Measurements from ENCODE around the gene FIBCD1.

The FIBCD1 gene

DNA sequence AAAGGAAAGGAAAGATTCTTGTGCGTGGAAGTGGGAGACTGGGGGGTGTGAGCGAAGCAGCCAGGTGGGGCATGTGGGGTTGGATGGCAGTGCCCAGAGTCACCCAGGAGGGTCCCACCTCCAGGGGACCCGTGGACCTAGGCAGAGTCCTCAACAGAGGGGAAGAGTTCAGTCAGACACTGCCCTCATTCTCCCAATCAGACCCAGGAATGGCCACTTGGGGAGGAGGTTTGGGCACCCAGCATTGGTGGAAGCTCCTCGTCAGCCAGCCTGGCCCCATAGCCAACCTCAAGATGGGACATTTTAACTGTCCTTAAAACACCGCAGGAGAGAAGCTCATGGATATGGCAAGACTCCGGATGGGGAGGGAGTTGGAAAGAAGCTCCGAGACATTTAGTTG lies 48.0 kb upstream of the FIBCD1 start:
- Histone ChIP-seq H2AFZ (ENCODE audit: low read length) (no peak overlapping the region), H2BK15ac (ENCODE audit: low read length) (no peak overlapping the region), H3K4ac (ENCODE audit: low read length) (no peak overlapping the region), H3K79me1 (ENCODE audit: low read depth, low read length) (no peaks in the 10 kb centered on the region), H3K14ac (ENCODE audit: low read length) (no peak overlapping the region), H3K36me3 (replicated peaks in 1 of 2; ENCODE audit: control insufficient read depth in 2 of 2, insufficient read depth in 2 of 2, low read length in 2 of 2) (no peaks in the 10 kb centered on the region), H2BK12ac (ENCODE audit: low read length) (no peak overlapping the region), H3K27me3 (ENCODE audit: control insufficient read depth in 3 of 3, insufficient read depth in 3 of 3, low read depth in 1 of 3, low read length in 3 of 3) (no peaks in the 10 kb centered on the region), H3K18ac (ENCODE audit: low read length) (no peak overlapping the region), H4K8ac (ENCODE audit: low read depth, low read length) (no peak overlapping the region), H3K4me1 (ENCODE audit: control insufficient read depth in 2 of 2, insufficient read depth in 1 of 2, low read depth in 1 of 2, low read length in 2 of 2) (peaks cover 10 to 51% of the 10 kb centered on the region in 2 donors), H2BK5ac (ENCODE audit: low read length) (no peak overlapping the region), H3K27ac (replicated peaks; ENCODE audit: low read length) (no peak overlapping the region), H3K4me2 (ENCODE audit: insufficient read depth, low read length, poor library complexity, severe bottlenecking) (no peak overlapping the region), H3K9ac (ENCODE audit: low read depth, low read length, poor library complexity) (no peak overlapping the region), H3K9me3 (replicated peaks in 1 of 2; ENCODE audit: control insufficient read depth in 2 of 2, insufficient read depth in 1 of 2, low read depth in 1 of 2, low read length in 2 of 2) (peaks cover 0 to 2% of the 10 kb centered on the region in 2 donors), H2AK5ac (ENCODE audit: low read depth, low read length) (no peak overlapping the region), H2BK120ac (ENCODE audit: low read depth, low read length) (peak overlapping the region; percentile 49), H3K4me3 (ENCODE audit: low read length in 2 of 2) (no peak overlapping the region), H3K23ac (ENCODE audit: low read depth, low read length, poor library complexity) (peak overlapping the region; percentile 76), H4K91ac (ENCODE audit: low read depth, low read length, poor library complexity) (no peak overlapping the region)
- DNase-seq (ENCODE audit: low spot score): no peak
- no CpG with 5 or more reads among the region's 7 CpGs for WGBS, 2 donors (ENCODE audit: extremely low coverage in 2 of 2, insufficient read length in 2 of 2, insufficient replicate concordance in 1 of 2)

- no peak overlapping the region for H2AFZ ChIP-seq (ENCODE audit: low read length)
- no peak overlapping the region for H3K14ac ChIP-seq (ENCODE audit: low read length)
- no peak overlapping the region for H3K4ac ChIP-seq (ENCODE audit: low read length)
- H3K18ac ChIP-seq (ENCODE audit: low read length): peak overlapping the region; percentile 35
- H3K9me3 ChIP-seq (replicated peaks in 1 of 2; ENCODE audit: control insufficient read depth in 2 of 2, insufficient read depth in 1 of 2, low read depth in 1 of 2, low read length in 2 of 2): peaks cover 0 to 2% of the 10 kb centered on the region in 2 donors
- no peak overlapping the region for H3K4me3 ChIP-seq (ENCODE audit: low read length in 2 of 2)
- H3K27me3 ChIP-seq (ENCODE audit: control insufficient read depth in 3 of 3, insufficient read depth in 3 of 3, low read depth in 1 of 3, low read length in 3 of 3): no peaks in the 10 kb centered on the region
- no peak overlapping the region for H2BK12ac ChIP-seq (ENCODE audit: low read length)
- H3K9ac ChIP-seq (ENCODE audit: low read depth, low read length, poor library complexity): no peak overlapping the region
- WGBS, 2 donors (ENCODE audit: extremely low coverage in 2 of 2, insufficient read length in 2 of 2, insufficient replicate concordance in 1 of 2): no CpG with 5 or more reads among the region's 24 CpGs
- no peak overlapping the region for H2BK15ac ChIP-seq (ENCODE audit: low read length)
- H2BK120ac ChIP-seq (ENCODE audit: low read depth, low read length): no peak overlapping the region
- H3K36me3 ChIP-seq (replicated peaks in 1 of 2; ENCODE audit: control insufficient read depth in 2 of 2, insufficient read depth in 2 of 2, low read length in 2 of 2): no peaks in the 10 kb centered on the region
- H3K27ac ChIP-seq (replicated peaks; ENCODE audit: low read length): no peak overlapping the region
- H3K23ac ChIP-seq (ENCODE audit: low read depth, low read length, poor library complexity): peak overlapping the region; percentile 68
- no peak overlapping the region for H3K4me2 ChIP-seq (ENCODE audit: insufficient read depth, low read length, poor library complexity, severe bottlenecking)
- no peak overlapping the region for H4K91ac ChIP-seq (ENCODE audit: low read depth, low read length, poor library complexity)
- DNase-seq (ENCODE audit: low spot score): no peak
- H3K79me1 ChIP-seq (ENCODE audit: low read depth, low read length): no peaks in the 10 kb centered on the region
- H2BK5ac ChIP-seq (ENCODE audit: low read length): no peak overlapping the region
- no peak overlapping the region for H4K8ac ChIP-seq (ENCODE audit: low read depth, low read length)
- peak overlapping the region; percentile 78 for H2AK5ac ChIP-seq (ENCODE audit: low read depth, low read length)
- H3K4me1 ChIP-seq (ENCODE audit: control insufficient read depth in 2 of 2, insufficient read depth in 1 of 2, low read depth in 1 of 2, low read length in 2 of 2): peaks cover 15 to 51% of the 10 kb centered on the region in 2 donors
Measured at GRCh38 chr9:130986356-130986965, 47.4 kb upstream of the FIBCD1 start.

DNA sequence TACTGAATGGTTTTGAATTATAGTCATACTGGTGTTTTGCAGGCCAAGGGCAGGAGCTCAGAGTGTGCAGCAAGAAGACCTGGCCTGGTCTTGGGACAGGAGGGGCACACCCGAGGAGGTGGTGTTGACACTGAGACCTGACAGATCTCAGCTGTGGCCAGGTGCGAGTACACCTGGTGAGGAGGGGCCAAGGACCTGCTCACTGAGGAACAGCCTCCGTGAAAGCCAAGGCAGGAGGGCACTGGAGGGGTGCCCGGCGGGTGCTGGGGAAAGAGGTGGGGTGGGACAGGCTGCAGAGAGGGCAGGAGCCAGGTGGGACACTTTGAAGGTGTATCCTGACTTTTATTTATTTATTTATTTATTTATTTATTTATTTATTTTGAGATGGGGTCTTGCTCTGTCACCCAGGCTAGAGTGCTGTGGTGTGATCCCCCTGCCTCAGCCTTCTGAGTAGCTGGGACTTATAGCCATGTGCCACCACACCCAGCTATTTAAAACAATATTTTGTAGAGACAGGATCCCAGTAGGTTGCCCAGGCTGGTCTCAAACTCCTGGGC lies 46.6 kb upstream of the FIBCD1 start:
- Histone ChIP-seq H3K18ac (ENCODE audit: low read length) (no peak overlapping the region), H3K23ac (ENCODE audit: low read depth, low read length, poor library complexity) (peak overlapping the region; percentile 68), H3K4me3 (ENCODE audit: low read length in 2 of 2) (no peak overlapping the region), H3K27me3 (ENCODE audit: control insufficient read depth in 3 of 3, insufficient read depth in 3 of 3, low read depth in 1 of 3, low read length in 3 of 3) (no peaks in the 10 kb centered on the region), H3K4me1 (ENCODE audit: control insufficient read depth in 2 of 2, insufficient read depth in 1 of 2, low read depth in 1 of 2, low read length in 2 of 2) (peaks cover 17 to 51% of the 10 kb centered on the region in 2 donors), H3K36me3 (replicated peaks in 1 of 2; ENCODE audit: control insufficient read depth in 2 of 2, insufficient read depth in 2 of 2, low read length in 2 of 2) (no peaks in the 10 kb centered on the region), H3K79me1 (ENCODE audit: low read depth, low read length) (no peaks in the 10 kb centered on the region), H4K8ac (ENCODE audit: low read depth, low read length) (no peak overlapping the region), H2BK120ac (ENCODE audit: low read depth, low read length) (no peak overlapping the region), H3K4me2 (ENCODE audit: insufficient read depth, low read length, poor library complexity, severe bottlenecking) (no peak overlapping the region), H3K9ac (ENCODE audit: low read depth, low read length, poor library complexity) (peak overlapping the region; percentile 37), H4K91ac (ENCODE audit: low read depth, low read length, poor library complexity) (no peak overlapping the region), H3K9me3 (replicated peaks in 1 of 2; ENCODE audit: control insufficient read depth in 2 of 2, insufficient read depth in 1 of 2, low read depth in 1 of 2, low read length in 2 of 2) (peaks cover 0 to 2% of the 10 kb centered on the region in 2 donors), H2BK12ac (ENCODE audit: low read length) (no peak overlapping the region), H3K14ac (ENCODE audit: low read length) (no peak overlapping the region), H2BK15ac (ENCODE audit: low read length) (no peak overlapping the region), H3K4ac (ENCODE audit: low read length) (no peak overlapping the region), H3K27ac (replicated peaks; ENCODE audit: low read length) (no peak overlapping the region), H2BK5ac (ENCODE audit: low read length) (no peak overlapping the region), H2AK5ac (ENCODE audit: low read depth, low read length) (peak overlapping the region; percentile 78), H2AFZ (ENCODE audit: low read length) (no peak overlapping the region)
- no peak for DNase-seq (ENCODE audit: low spot score)
- WGBS, 2 donors (ENCODE audit: extremely low coverage in 2 of 2, insufficient read length in 2 of 2, insufficient replicate concordance in 1 of 2): no CpG with 5 or more reads among the region's 5 CpGs

GRCh38 chr9:130985029-130985428 lies 46.0 kb upstream of the FIBCD1 start:
- Histone ChIP-seq H3K23ac (ENCODE audit: low read depth, low read length, poor library complexity) (peak overlapping the region; percentile 34), H3K4me1 (ENCODE audit: control insufficient read depth in 2 of 2, insufficient read depth in 1 of 2, low read depth in 1 of 2, low read length in 2 of 2) (peaks cover 14 to 50% of the 10 kb centered on the region in 2 donors), H4K8ac (ENCODE audit: low read depth, low read length) (no peak overlapping the region), H3K79me1 (ENCODE audit: low read depth, low read length) (no peaks in the 10 kb centered on the region), H3K18ac (ENCODE audit: low read length) (no peak overlapping the region), H2BK5ac (ENCODE audit: low read length) (no peak overlapping the region), H3K9me3 (replicated peaks in 1 of 2; ENCODE audit: control insufficient read depth in 2 of 2, insufficient read depth in 1 of 2, low read depth in 1 of 2, low read length in 2 of 2) (peaks cover 0 to 2% of the 10 kb centered on the region in 2 donors), H3K9ac (ENCODE audit: low read depth, low read length, poor library complexity) (no peak overlapping the region), H3K4ac (ENCODE audit: low read length) (no peak overlapping the region), H2AFZ (ENCODE audit: low read length) (no peak overlapping the region), H3K27ac (replicated peaks; ENCODE audit: low read length) (no peak overlapping the region), H2BK15ac (ENCODE audit: low read length) (no peak overlapping the region), H3K36me3 (replicated peaks in 1 of 2; ENCODE audit: control insufficient read depth in 2 of 2, insufficient read depth in 2 of 2, low read length in 2 of 2) (no peaks in the 10 kb centered on the region), H3K4me3 (ENCODE audit: low read length in 2 of 2) (no peak overlapping the region), H2BK12ac (ENCODE audit: low read length) (no peak overlapping the region), H2AK5ac (ENCODE audit: low read depth, low read length) (no peak overlapping the region), H2BK120ac (ENCODE audit: low read depth, low read length) (no peak overlapping the region), H3K4me2 (ENCODE audit: insufficient read depth, low read length, poor library complexity, severe bottlenecking) (no peak overlapping the region), H3K14ac (ENCODE audit: low read length) (no peak overlapping the region), H3K27me3 (ENCODE audit: control insufficient read depth in 3 of 3, insufficient read depth in 3 of 3, low read depth in 1 of 3, low read length in 3 of 3) (no peaks in the 10 kb centered on the region), H4K91ac (ENCODE audit: low read depth, low read length, poor library complexity) (no peak overlapping the region)
- no CpG with 5 or more reads among the region's 6 CpGs for WGBS, 2 donors (ENCODE audit: extremely low coverage in 2 of 2, insufficient read length in 2 of 2, insufficient replicate concordance in 1 of 2)
- no peak for DNase-seq (ENCODE audit: low spot score)
